A673 (cell line): ENCODE results near the gene RPL10A.

ENCODE experiments used
- EZH2 ChIP-seq: fragments of 200-600 bp; sonication (generic); IDR thresholded peaks from 2 replicates; pipeline ENCODE4 v1.6.1; 2017; ENCODE audit warnings: borderline replicate concordance, low read depth, mild to moderate bottlenecking, mixed read lengths, antibody characterized with exemption, low read length; ENCODE audit not compliant: poor library complexity, severe bottlenecking
- TF ChIP-seq, protein P1 (sequence below): fragments of 300-800, 200-600 bp; sonication (generic); conservative IDR thresholded peaks from 2 replicates; pipeline ENCODE4 v1.5.1; 2017; ENCODE audit warnings: low read depth, mild to moderate bottlenecking, antibody characterized with exemption, low read length, moderate library complexity, mixed read lengths

DNA sequence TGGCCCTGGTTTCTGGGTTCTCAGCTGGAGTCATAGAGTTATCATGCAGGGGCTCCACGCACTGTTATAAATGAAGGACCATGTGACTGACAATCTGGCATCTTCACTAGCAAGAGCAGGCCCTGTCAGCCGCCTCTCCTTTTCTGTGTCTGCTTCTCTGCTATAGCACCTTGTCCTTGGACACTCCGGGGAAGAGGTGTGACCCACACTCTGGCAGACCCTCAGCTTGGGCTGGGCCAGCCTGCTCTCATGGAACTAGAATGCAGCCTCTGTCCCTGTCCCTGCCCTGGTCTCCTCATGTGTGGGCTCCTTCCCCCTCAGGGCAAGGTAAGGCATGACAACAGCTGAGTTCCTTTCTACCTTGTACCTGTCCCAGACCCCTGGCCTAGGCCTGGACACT lies 27.0 kb upstream of the RPL10A start:
- TF ChIP-seq, protein P1, sequence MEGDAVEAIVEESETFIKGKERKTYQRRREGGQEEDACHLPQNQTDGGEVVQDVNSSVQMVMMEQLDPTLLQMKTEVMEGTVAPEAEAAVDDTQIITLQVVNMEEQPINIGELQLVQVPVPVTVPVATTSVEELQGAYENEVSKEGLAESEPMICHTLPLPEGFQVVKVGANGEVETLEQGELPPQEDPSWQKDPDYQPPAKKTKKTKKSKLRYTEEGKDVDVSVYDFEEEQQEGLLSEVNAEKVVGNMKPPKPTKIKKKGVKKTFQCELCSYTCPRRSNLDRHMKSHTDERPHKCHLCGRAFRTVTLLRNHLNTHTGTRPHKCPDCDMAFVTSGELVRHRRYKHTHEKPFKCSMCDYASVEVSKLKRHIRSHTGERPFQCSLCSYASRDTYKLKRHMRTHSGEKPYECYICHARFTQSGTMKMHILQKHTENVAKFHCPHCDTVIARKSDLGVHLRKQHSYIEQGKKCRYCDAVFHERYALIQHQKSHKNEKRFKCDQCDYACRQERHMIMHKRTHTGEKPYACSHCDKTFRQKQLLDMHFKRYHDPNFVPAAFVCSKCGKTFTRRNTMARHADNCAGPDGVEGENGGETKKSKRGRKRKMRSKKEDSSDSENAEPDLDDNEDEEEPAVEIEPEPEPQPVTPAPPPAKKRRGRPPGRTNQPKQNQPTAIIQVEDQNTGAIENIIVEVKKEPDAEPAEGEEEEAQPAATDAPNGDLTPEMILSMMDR = no peak
- TF ChIP-seq EZH2 = no peak
